AG10803 (cell line): ENCODE measurements around the gene CDC16.

Experiments
- DNase-seq: peaks from one replicate; pipeline ENCODE4 v3.0.0; 2010; ENCODE audit warnings: low read depth
- H3K4me3 ChIP-seq: 2 replicates; pipeline ENCODE4 v1.5.1; 2011; ENCODE audit warnings: mild to moderate bottlenecking, low read length, control low read depth
- CTCF ChIP-seq: conservative IDR thresholded peaks from 2 replicates; pipeline ENCODE4 v1.5.1; 2011; ENCODE audit warnings: mild to moderate bottlenecking, low read length, control low read depth, inconsistent platforms

The CDC16 gene

GRCh38 chr13:114235697-114236096, 1.0 kb downstream of the CDC16 start:
- H3K4me3 ChIP-seq, result peak overlapping the region; percentile 85
- DNase-seq, result no peak
- no peak for TF ChIP-seq CTCF

- peak overlapping the region; percentile 85 for H3K4me3 ChIP-seq
- DNase-seq, result no peak
- no peak for TF ChIP-seq CTCF
Measured at GRCh38 chr13:114236227-114236626, 1.5 kb downstream of the CDC16 start.

DNA sequence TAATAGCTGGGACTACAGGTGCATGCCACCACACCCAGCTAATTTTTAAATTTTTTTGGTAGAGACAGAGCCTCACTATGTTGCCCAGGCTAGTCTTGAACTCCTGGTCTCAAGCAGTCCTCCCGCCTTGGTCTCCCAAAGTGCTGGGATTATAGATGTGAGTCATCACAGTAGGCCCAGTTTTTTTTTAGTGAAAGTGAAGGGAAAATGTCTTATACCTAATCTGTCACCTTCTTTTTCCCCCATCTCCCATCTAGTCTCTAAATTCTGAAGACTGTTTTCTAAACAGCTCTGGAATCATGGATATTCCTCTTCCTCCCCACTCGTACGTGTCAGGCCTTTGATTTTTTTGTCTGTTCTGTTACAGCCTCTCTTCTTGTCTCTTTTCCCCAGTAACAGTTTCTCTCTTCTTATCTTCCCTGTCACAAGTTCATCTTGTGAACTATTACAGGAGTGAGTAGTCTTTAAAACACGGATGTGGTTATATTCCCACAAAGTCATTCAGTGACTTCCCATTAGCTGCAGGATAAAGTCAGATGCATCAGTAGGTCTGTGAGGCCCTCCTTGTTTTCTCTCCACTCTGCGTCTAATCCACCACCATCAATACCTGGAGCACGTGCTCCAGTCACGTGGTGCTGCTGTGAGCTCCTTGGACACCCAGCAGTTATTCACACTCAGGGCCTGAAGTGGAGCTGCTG, 2.9 kb downstream of the CDC16 start:
- TF ChIP-seq CTCF, result no peak
- DNase-seq, result no peak
- no peak overlapping the region for H3K4me3 ChIP-seq

GRCh38 chr13:114241918-114242317, 7.2 kb downstream of the CDC16 start:
- no peak overlapping the region for H3K4me3 ChIP-seq
- no peak for TF ChIP-seq CTCF
- DNase-seq, result no peak

GRCh38 chr13:114243971-114244370, 9.3 kb downstream of the CDC16 start:
- no peak overlapping the region for H3K4me3 ChIP-seq
- TF ChIP-seq CTCF, result no peak
- DNase-seq, result no peak

DNA sequence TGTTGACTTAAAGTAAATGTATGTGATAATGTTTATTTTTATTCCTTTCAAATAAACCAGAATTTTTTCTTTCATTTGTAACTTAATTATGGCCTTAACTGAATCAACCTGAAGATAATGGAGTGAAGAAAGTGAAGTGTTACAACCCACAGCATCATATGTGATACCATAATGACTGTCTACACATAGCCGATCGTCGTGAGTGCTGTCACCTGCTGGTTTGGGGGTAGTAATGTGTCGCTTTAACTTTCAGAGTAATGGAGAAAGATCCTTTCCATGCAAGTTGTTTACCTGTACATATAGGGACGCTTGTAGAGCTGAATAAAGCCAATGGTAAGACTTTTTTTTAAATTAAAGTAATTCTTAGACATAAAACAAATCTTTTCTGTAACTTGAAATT, 9.9 kb downstream of the CDC16 start:
- DNase-seq, result no peak
- no peak overlapping the region for H3K4me3 ChIP-seq
- TF ChIP-seq CTCF, result no peak

DNA sequence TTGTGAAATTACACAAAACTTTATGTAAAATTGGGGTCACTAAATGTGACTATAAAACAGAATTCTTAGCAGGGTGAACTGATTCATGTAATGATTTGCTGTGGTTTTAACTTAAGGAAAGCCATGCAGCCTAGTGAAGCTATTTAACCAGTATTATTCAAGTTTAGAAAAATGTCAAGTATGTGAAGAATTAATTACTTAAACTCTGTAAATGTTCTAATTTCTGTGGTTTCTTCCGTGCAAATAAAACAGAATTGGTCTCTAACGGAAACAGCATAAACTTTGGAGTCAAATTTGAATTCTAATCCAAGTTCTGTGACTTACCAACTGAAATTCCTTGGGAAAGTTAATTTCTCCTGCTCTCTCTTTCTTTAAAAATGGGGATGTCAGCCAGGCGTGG, 13.3 kb downstream of the CDC16 start:
- peak; percentile 84 for DNase-seq
- no peak overlapping the region for H3K4me3 ChIP-seq
- no peak for TF ChIP-seq CTCF
